ENCODE measurements around the gene PVALB. TPM values are rescaled to one million over a fixed set of nuclear protein-coding genes. Genes with fewer than 3 reads are reported as not detected.

Gene PVALB
- polyA plus RNA-seq, 2 of the 4 experiments (the other 2 are of a cell fraction), result not detected

- ATAC-seq (no peak), FAIRE-seq (no peak)
- peak overlapping the region; percentile 96 for H3K4me2 ChIP-seq
Observed at GRCh38 chr22:36817525-36817848, 652 bp upstream of the PVALB start.

GRCh38 chr22:36816339-36816635 lies 548 bp downstream of the PVALB start:
- Histone ChIP-seq H3K4me1 (no peaks in the 10 kb centered on the region), H3K27ac (peak overlapping the region in 1 of 2 experiments; percentile 66; a peak in 2 of 6 replicates), H3K4me3 (peak overlapping the region; percentile 46), H3K4me2 (peak overlapping the region; percentile 96), H3K9me3 (no peaks in the 10 kb centered on the region)
- ChIA-PET POLR2A (no interaction called here), CTCF (no interaction called here)
- DNase-seq (ENCODE audit: low read depth in 1 of 2, low spot score in 1 of 2), result peak in 1 of 2 experiments; percentile 10
- FAIRE-seq, result no peak
- peak; percentile 46 to 76; a peak in 4 of 6 replicates for ATAC-seq
- WGBS (ENCODE audit: missing lambda C conversion rate), result 9% methylated on average over 6 of the region's 12 CpGs
- TF ChIP-seq FOSB (CRISPR knock-in tag; IDR thresholded peaks at IDR 0.05) (no peak), BHLHE40 (IDR thresholded peaks at IDR 0.05; ENCODE audit: low read depth, low read length) (no peak), NPAS2 (CRISPR knock-in tag; IDR thresholded peaks at IDR 0.05; ENCODE audit: borderline replicate concordance) (no peak), RNF2 (IDR thresholded peaks at IDR 0.05; ENCODE audit: borderline replicate concordance, low read depth) (no peak), JUN (IDR thresholded peaks at IDR 0.05) (no peak), CHD2 (IDR thresholded peaks at IDR 0.05; ENCODE audit: low read length, partially characterized antibody) (no peak), SMC3 (IDR thresholded peaks at IDR 0.05) (no peak), JUNB (IDR thresholded peaks at IDR 0.05) (no peak), HMGXB4 (CRISPR knock-in tag; IDR thresholded peaks at IDR 0.05; ENCODE audit: borderline replicate concordance) (no peak)

More at GRCh38 chr22:36817525-36817848, 652 bp upstream of the PVALB start:
- Histone ChIP-seq H3K4me1 (no peaks in the 10 kb centered on the region), H3K27ac (no peak overlapping the region), H3K4me3 (peak overlapping the region; percentile 46; the same call in 2 of the 3 replicates), H3K9me3 (no peaks in the 10 kb centered on the region)
- POLR2A ChIA-PET, result no interaction called here
- TF ChIP-seq ZSCAN20 (CRISPR knock-in tag; IDR thresholded peaks at IDR 0.05) (no peak), HOXB5 (CRISPR knock-in tag; IDR thresholded peaks at IDR 0.05) (no peak), EHF (CRISPR knock-in tag; IDR thresholded peaks at IDR 0.05) (no peak), BHLHE40 (IDR thresholded peaks at IDR 0.05; ENCODE audit: low read depth, low read length) (no peak), FOSL2 (IDR thresholded peaks at IDR 0.05) (no peak), FOSL2 (CRISPR knock-in tag; IDR thresholded peaks at IDR 0.05) (no peak), RARB (CRISPR knock-in tag; IDR thresholded peaks at IDR 0.05) (no peak), CBX2 (IDR thresholded peaks at IDR 0.05; ENCODE audit: borderline replicate concordance, low read depth) (no peak), HOXA7 (CRISPR knock-in tag; IDR thresholded peaks at IDR 0.05) (no peak), RNF2 (IDR thresholded peaks at IDR 0.05; ENCODE audit: borderline replicate concordance, low read depth) (no peak), GATA3 (IDR thresholded peaks at IDR 0.05; ENCODE audit: borderline replicate concordance) (no peak), NPAS2 (CRISPR knock-in tag; IDR thresholded peaks at IDR 0.05; ENCODE audit: borderline replicate concordance) (no peak)
- no peak for DNase-seq (ENCODE audit: low read depth in 1 of 2, low spot score in 1 of 2)
- 74% methylated on average over 5 of the region's 5 CpGs for WGBS (ENCODE audit: missing lambda C conversion rate)
- CTCF ChIA-PET, result interaction anchor here (1.8 kb wide), 1 partner anchor 39 kb away, joined by 5 read pairs; no protein-coding TSS in a partner anchor

- Histone ChIP-seq H3K27ac (no peak overlapping the region), H3K9me3 (no peaks in the 10 kb centered on the region), H3K4me2 (peak overlapping the region; percentile 96), H3K4me1 (no peaks in the 10 kb centered on the region), H3K4me3 (no peak overlapping the region)
- ChIA-PET POLR2A (no interaction called here), CTCF (interaction anchor here (0.9 to 1.1 kb wide), 2 partner anchors 33 to 40 kb away, joined by 3 to 5 read pairs; no protein-coding TSS in a partner anchor)
- no peak for TF ChIP-seq CBX8 (IDR thresholded peaks at IDR 0.05)
- TF ChIP-seq EHMT2 (IDR thresholded peaks at IDR 0.05; ENCODE audit: low read depth), result no peak
- no peak for TF ChIP-seq JUNB (IDR thresholded peaks at IDR 0.05)
- no peak for TF ChIP-seq USF2 (IDR thresholded peaks at IDR 0.05)
- TF ChIP-seq ZNF302 (CRISPR knock-in tag; IDR thresholded peaks at IDR 0.05), result no peak
- no peak for TF ChIP-seq POLR2AphosphoS2 (conservative IDR thresholded peaks at IDR 0.05; ENCODE audit: low read length)
- TF ChIP-seq NPAS2 (CRISPR knock-in tag; IDR thresholded peaks at IDR 0.05; ENCODE audit: borderline replicate concordance), result no peak
- no peak for TF ChIP-seq HES2 (IDR thresholded peaks at IDR 0.05)
- no peak for TF ChIP-seq POLR2A (IDR thresholded peaks at IDR 0.05; ENCODE audit: low read length)
- TF ChIP-seq ZFP36 (IDR thresholded peaks at IDR 0.05; ENCODE audit: borderline replicate concordance, partially characterized antibody), result no peak
- no peak for TF ChIP-seq MAZ (IDR thresholded peaks at IDR 0.05; ENCODE audit: borderline replicate concordance, low read depth, low read length)
- no peak for TF ChIP-seq SREBF2 (IDR thresholded peaks at IDR 0.05)
- no peak for DNase-seq (ENCODE audit: low read depth in 1 of 2, low spot score in 1 of 2)
- peak in 1 of 2 experiments; percentile 32; a peak in 3 of 6 replicates for ATAC-seq
- no peak for FAIRE-seq
- 19% methylated on average over 8 of the region's 8 CpGs for WGBS (ENCODE audit: missing lambda C conversion rate)
Observed at GRCh38 chr22:36815558-36816338, 1.1 kb downstream of the PVALB start.

Measured in A549 (cell line).